NB4 (cell line): ENCODE results near the gene TRIM36.

Experiments
- CTCF ChIP-seq: IDR thresholded peaks from one replicate; pipeline ENCODE4 v1.5.1; 2012; ENCODE audit warnings: low read depth, low read length
- MYC ChIP-seq: IDR thresholded peaks from 2 replicates; pipeline ENCODE4 v1.6.1; 2011; ENCODE audit warnings: low read depth, low read length
- POLR2A ChIP-seq: IDR thresholded peaks from 2 replicates; pipeline ENCODE4 v1.6.1; 2011; ENCODE audit warnings: mild to moderate bottlenecking; ENCODE audit not compliant: insufficient read length; ENCODE audit errors: extremely low read depth
- TF ChIP-seq, protein P1 (sequence below): IDR thresholded peaks from 2 replicates; pipeline ENCODE4 v1.6.1; 2011; ENCODE audit warnings: low read depth, low read length

DNA sequence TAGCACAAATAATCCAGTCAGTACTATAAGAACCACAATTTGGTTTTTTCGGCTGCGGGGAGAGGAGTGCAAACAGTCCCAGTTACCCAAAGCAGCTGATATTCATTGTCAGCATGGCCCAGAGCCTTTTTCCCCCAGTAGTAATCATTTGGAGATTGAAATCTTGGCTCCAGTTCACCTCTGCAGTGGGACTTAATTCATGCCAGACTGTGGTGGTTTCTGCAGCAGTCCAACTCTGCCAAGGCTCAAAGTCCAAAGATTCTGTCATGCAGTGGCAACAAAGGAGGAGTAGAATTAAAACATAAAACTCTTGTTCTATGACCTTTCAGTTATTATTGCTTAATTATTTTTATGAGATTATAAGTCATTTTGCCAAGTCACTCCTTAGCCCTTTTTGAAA, 25.0 kb upstream of the TRIM36 start:
- no peak for TF ChIP-seq CTCF
- no peak for TF ChIP-seq POLR2A
- TF ChIP-seq, protein P1, sequence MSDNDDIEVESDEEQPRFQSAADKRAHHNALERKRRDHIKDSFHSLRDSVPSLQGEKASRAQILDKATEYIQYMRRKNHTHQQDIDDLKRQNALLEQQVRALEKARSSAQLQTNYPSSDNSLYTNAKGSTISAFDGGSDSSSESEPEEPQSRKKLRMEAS = no peak
- no peak for TF ChIP-seq MYC
